Stimulated activated CD4-positive, alpha-beta T cell treated with anti-CD3 and anti-CD28 coated beads, TNF-alpha, amount 100 ng/mL, for 4 hours (primary cell): ENCODE measurements around the gene ZNF592.

Source experiments
- DNase-seq, 3 experiments: peaks; one replicate each; pipeline ENCODE4 v3.0.0-alpha.2; 2020; ENCODE audit warnings: low read depth in 3 of 3

Gene ZNF592

DNA sequence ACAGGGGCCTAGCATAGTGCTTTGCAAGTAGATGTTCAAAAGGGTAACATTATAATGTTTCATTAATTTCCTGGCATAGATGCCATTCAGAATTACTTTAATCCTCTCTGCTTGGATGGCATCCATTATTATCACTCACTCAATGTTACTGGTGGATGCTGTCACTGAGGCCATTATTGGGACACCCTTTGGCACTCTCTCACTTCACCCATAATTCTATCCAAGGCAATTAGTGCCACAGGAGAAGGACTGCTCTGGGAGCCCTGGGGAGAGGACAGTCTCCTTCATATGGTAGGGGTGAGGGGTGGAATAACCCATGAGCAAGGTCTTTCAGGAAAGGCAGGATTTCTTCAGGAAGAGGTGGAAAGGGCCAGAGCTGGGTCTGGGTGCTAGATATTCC is 107.4 kb downstream of the ZNF592 start:
- no peak for DNase-seq
